Breast epithelium (tissue), 4 donors: ENCODE results near the gene STX3. TPM values are rescaled to one million over a fixed set of nuclear protein-coding genes. Genes with fewer than 3 reads are reported as not detected.

Source experiments
- DNase-seq, 2 donors: peaks; one replicate each; pipeline ENCODE4 v3.0.0-alpha.2; 2019; ENCODE audit warnings: low spot score in 2 of 2
- H3K27ac ChIP-seq, 2 donors: fragments of 200-600 bp; sonication (generic) in 1 of 2; one replicate each; pipeline ENCODE4 v1.5.1; 2016 to 2019; ENCODE audit warnings: mild to moderate bottlenecking in 1 of 2
- H3K27me3 ChIP-seq, 2 donors: fragments of 200-600 bp; sonication (generic) in 1 of 2; one replicate each; pipeline versions ENCODE4 v1.5.1 to v1.6.0; 2017 to 2019; ENCODE audit warnings: control low read depth in 1 of 2, mild to moderate bottlenecking in 1 of 2
- H3K36me3 ChIP-seq: fragments of 200-600 bp; one replicate; pipeline ENCODE4 v1.5.1; 2019
- H3K4me1 ChIP-seq, 2 donors: fragments of 200-600 bp; sonication (generic); one replicate each; pipeline ENCODE4 v1.5.1; 2016 to 2019; ENCODE audit warnings: control low read depth in 1 of 2
- H3K4me3 ChIP-seq, 3 donors: fragments of 200-600 bp; sonication (generic); 1 replicate in 2 of 3; 2 replicates in 1 of 3; pipeline ENCODE4 v1.5.1; 2016 to 2019; ENCODE audit warnings: mild to moderate bottlenecking in 3 of 3, moderate library complexity in 2 of 3
- H3K9me3 ChIP-seq, 2 donors: fragments of 200-600 bp; sonication (generic) in 1 of 2; one replicate each; pipeline ENCODE4 v1.5.1; 2016 to 2019; ENCODE audit warnings: control low read depth in 1 of 2
- POLR2A ChIP-seq: fragments of 450-650 bp; IDR thresholded peaks from one replicate; pipeline ENCODE4 v1.6.1; 2016; ENCODE audit warnings: antibody characterized with exemption, mild to moderate bottlenecking, moderate library complexity
- POLR2AphosphoS5 ChIP-seq, 3 donors: sonication (generic); formaldehyde crosslinking; IDR thresholded peaks; one replicate each; pipeline ENCODE4 v1.6.1; 2017; ENCODE audit warnings: antibody characterized with exemption in 3 of 3
- intact Hi-C: fragments of 100-400 bp; cut with DNase I; formaldehyde crosslinking; loops from one replicate; pipeline ENCODE4 v1.15.1; 2023; ENCODE audit warnings: low total_unique reads
- total RNA-seq, 3 donors: library from RNA; depleted of rRNA; stranded (reverse); fragments of >200 nt; gene quantifications; one replicate each; pipeline ENCODE4 v1.1.0, GENCODE V29; 2016
- TF ChIP-seq, protein P1 (sequence below), 3 donors: fragments of 450-650 bp; IDR thresholded peaks; one replicate each; pipeline ENCODE4 v1.5.1; 2016 to 2017; ENCODE audit warnings: antibody characterized with exemption in 3 of 3, mild to moderate bottlenecking in 3 of 3, moderate library complexity in 3 of 3

STX3 gene
- total RNA-seq, 3 donors from 2014 or later, result 32.2 to 58.8 (median 53.7) TPM

DNA sequence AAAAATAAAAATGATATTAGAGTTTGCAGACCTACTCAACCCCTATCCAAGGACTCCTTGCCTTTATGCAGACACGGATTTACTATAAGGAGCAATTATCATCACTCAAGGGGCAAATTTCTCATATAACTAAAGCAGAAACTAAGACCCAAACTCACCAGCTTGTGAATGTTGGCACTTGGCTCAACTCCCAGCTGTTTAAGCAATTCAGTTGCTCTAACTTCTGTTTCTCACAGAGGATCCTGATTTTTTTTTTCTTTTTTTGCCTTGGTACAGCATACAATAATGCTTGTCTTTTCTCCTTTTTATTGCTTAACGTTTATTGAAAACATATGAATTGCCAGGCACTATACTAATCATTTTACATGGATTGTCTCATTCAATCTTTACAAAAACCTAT lies 99.7 kb downstream of the STX3 start:
- TF ChIP-seq POLR2AphosphoS5 (IDR thresholded peaks at IDR 0.05) (no peak), POLR2A (no peak)
- TF ChIP-seq, protein P1, sequence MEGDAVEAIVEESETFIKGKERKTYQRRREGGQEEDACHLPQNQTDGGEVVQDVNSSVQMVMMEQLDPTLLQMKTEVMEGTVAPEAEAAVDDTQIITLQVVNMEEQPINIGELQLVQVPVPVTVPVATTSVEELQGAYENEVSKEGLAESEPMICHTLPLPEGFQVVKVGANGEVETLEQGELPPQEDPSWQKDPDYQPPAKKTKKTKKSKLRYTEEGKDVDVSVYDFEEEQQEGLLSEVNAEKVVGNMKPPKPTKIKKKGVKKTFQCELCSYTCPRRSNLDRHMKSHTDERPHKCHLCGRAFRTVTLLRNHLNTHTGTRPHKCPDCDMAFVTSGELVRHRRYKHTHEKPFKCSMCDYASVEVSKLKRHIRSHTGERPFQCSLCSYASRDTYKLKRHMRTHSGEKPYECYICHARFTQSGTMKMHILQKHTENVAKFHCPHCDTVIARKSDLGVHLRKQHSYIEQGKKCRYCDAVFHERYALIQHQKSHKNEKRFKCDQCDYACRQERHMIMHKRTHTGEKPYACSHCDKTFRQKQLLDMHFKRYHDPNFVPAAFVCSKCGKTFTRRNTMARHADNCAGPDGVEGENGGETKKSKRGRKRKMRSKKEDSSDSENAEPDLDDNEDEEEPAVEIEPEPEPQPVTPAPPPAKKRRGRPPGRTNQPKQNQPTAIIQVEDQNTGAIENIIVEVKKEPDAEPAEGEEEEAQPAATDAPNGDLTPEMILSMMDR (IDR thresholded peaks at IDR 0.05), result no peak
- Histone ChIP-seq H3K27ac (no peak overlapping the region), H3K36me3 (no peaks in the 10 kb centered on the region), H3K27me3 (no peaks in the 10 kb centered on the region), H3K9me3 (no peaks in the 10 kb centered on the region), H3K4me1 (no peaks in the 10 kb centered on the region), H3K4me3 (no peak overlapping the region)
- intact Hi-C loops, result loop anchor here (10.0 kb wide), 1 partner anchor 470 kb away; the partner anchor contains the start of gene MS4A6E
- DNase-seq, result no peak

Other genes starting within 250 kb of the STX3 start
- gene OR4D9, start 243.8 kb upstream of the STX3 start, total RNA-seq, result not detected
- gene OSBP, start 139.6 kb upstream of the STX3 start, total RNA-seq, result 10 to 100 TPM; 42.4 to 48.2 (median 43.9) TPM
- gene PATL1, start 86.3 kb upstream of the STX3 start, total RNA-seq, result 10 to 100 TPM; 13.4 to 15.8 (median 15.2) TPM
- not detected for gene OR10V1, start 41.5 kb upstream of the STX3 start, total RNA-seq
- gene MRPL16, start 55.4 kb downstream of the STX3 start, total RNA-seq, result 10 to 100 TPM; 36.3 to 41.4 (median 37.4) TPM
- gene CBLIF, start 90.1 kb downstream of the STX3 start, total RNA-seq, result not detected
- gene TCN1, start 111.1 kb downstream of the STX3 start, total RNA-seq, result 100 to 1,000 TPM in 1 of 3 donors, 10 to 100 TPM in 1, not detected in 1; 45.6 to 112 TPM
- not detected for gene OOSP3, start 123.4 kb downstream of the STX3 start, total RNA-seq
- not detected for gene OOSP1, start 183.1 kb downstream of the STX3 start, total RNA-seq
- gene OOSP4A, start 208.7 kb downstream of the STX3 start, total RNA-seq, result not detected